KMS-11 (cell line): ENCODE results near the gene PRDX5.

ENCODE experiments used
- H2AFZ ChIP-seq: fragments of 200-600 bp; sonication (generic); 2 replicates; pipeline ENCODE4 v1.6.1; 2016; ENCODE audit warnings: antibody characterized with exemption, mixed run types, low read depth
- H3K27ac ChIP-seq: fragments of 200-600 bp; sonication (generic); 2 replicates; pipeline ENCODE4 v1.6.1; 2016; ENCODE audit warnings: mild to moderate bottlenecking, mixed run types
- H3K27me3 ChIP-seq: fragments of 200-600 bp; sonication (generic); 2 replicates; pipeline ENCODE4 v1.6.1; 2017; ENCODE audit warnings: mild to moderate bottlenecking, low read depth, mixed run types, moderate library complexity; ENCODE audit not compliant: insufficient read depth
- H3K36me3 ChIP-seq: fragments of 200-600 bp; sonication (generic); 2 replicates; pipeline ENCODE4 v1.6.1; 2017; ENCODE audit warnings: mild to moderate bottlenecking, mixed run types; ENCODE audit not compliant: insufficient read depth
- H3K4me1 ChIP-seq: fragments of 200-600 bp; sonication (generic); 2 replicates; pipeline ENCODE4 v1.6.1; 2016; ENCODE audit warnings: mild to moderate bottlenecking, low read depth, mixed run types; ENCODE audit not compliant: poor library complexity, severe bottlenecking
- H3K4me2 ChIP-seq: fragments of 200-600 bp; sonication (generic); 2 replicates; pipeline ENCODE4 v1.7.0; 2016; ENCODE audit warnings: mild to moderate bottlenecking, mixed run types
- H3K4me3 ChIP-seq: fragments of 200-600 bp; sonication (generic); IDR thresholded peaks from 2 replicates; pipeline ENCODE4 v1.6.1; 2017; ENCODE audit warnings: low read depth, low read length, mixed read lengths; ENCODE audit not compliant: insufficient read depth
- H3K79me2 ChIP-seq: fragments of 200-600 bp; sonication (generic); 2 replicates; pipeline ENCODE4 v1.6.1; 2016; ENCODE audit warnings: low read depth, mixed run types; ENCODE audit not compliant: insufficient read depth
- H3K9ac ChIP-seq: fragments of 200-600 bp; sonication (generic); 2 replicates; pipeline ENCODE4 v1.6.1; 2016; ENCODE audit warnings: mild to moderate bottlenecking, mixed run types
- H4K20me1 ChIP-seq: fragments of 200-600 bp; sonication (generic); 2 replicates; pipeline ENCODE4 v1.6.1; 2016; ENCODE audit warnings: mild to moderate bottlenecking, mixed run types; ENCODE audit not compliant: insufficient read depth
- CTCF ChIP-seq: fragments of 200-600 bp; sonication (generic); conservative IDR thresholded peaks from 2 replicates; pipeline ENCODE4 v1.6.1; 2017; ENCODE audit warnings: low read depth, mild to moderate bottlenecking, antibody characterized with exemption, low read length, moderate library complexity, mixed read lengths

Gene PRDX5

GRCh38 chr11:64341429-64341828 lies 23.5 kb downstream of the PRDX5 start:
- H3K36me3 ChIP-seq = no peaks in the 10 kb centered on the region
- no peaks in the 10 kb centered on the region for H4K20me1 ChIP-seq
- no peak overlapping the region for H3K27ac ChIP-seq
- no peak for TF ChIP-seq CTCF
- H3K9ac ChIP-seq = no peak overlapping the region
- H3K4me1 ChIP-seq = peaks cover 31% of the 10 kb centered on the region
- no peak overlapping the region for H3K4me3 ChIP-seq
- H3K79me2 ChIP-seq = no peaks in the 10 kb centered on the region
- no peak overlapping the region; the same call in 1 of the 2 replicates for H3K4me2 ChIP-seq
- H2AFZ ChIP-seq = no peak overlapping the region
- H3K27me3 ChIP-seq = no peaks in the 10 kb centered on the region

- H3K36me3 ChIP-seq = no peaks in the 10 kb centered on the region
- H3K27me3 ChIP-seq = no peaks in the 10 kb centered on the region
- H3K79me2 ChIP-seq = no peaks in the 10 kb centered on the region
- no peak overlapping the region for H3K27ac ChIP-seq
- H4K20me1 ChIP-seq = no peaks in the 10 kb centered on the region
- peaks cover 29% of the 10 kb centered on the region for H3K4me1 ChIP-seq
- H3K4me3 ChIP-seq = no peak overlapping the region
- peak; percentile 41 for TF ChIP-seq CTCF
- peak overlapping the region; percentile 39; the same call in 1 of the 2 replicates for H3K4me2 ChIP-seq
- no peak overlapping the region for H2AFZ ChIP-seq
- no peak overlapping the region for H3K9ac ChIP-seq
Observed at GRCh38 chr11:64341851-64342791, 24.2 kb downstream of the PRDX5 start.

GRCh38 chr11:64342869-64343745 lies 25.2 kb downstream of the PRDX5 start:
- no peak overlapping the region for H3K4me3 ChIP-seq
- H3K27me3 ChIP-seq = no peaks in the 10 kb centered on the region
- H3K9ac ChIP-seq = no peak overlapping the region
- H3K79me2 ChIP-seq = no peaks in the 10 kb centered on the region
- peaks cover 29% of the 10 kb centered on the region for H3K4me1 ChIP-seq
- H3K27ac ChIP-seq = no peak overlapping the region
- no peaks in the 10 kb centered on the region for H3K36me3 ChIP-seq
- no peak for TF ChIP-seq CTCF
- H4K20me1 ChIP-seq = no peaks in the 10 kb centered on the region
- H2AFZ ChIP-seq = no peak overlapping the region
- no peak overlapping the region for H3K4me2 ChIP-seq

- Histone ChIP-seq H4K20me1 (no peaks in the 10 kb centered on the region), H3K9ac (no peak overlapping the region), H3K79me2 (no peaks in the 10 kb centered on the region), H2AFZ (no peak overlapping the region), H3K4me2 (no peak overlapping the region), H3K27ac (no peak overlapping the region), H3K4me1 (peaks cover 27% of the 10 kb centered on the region), H3K36me3 (no peaks in the 10 kb centered on the region), H3K4me3 (no peak overlapping the region), H3K27me3 (no peaks in the 10 kb centered on the region)
- TF ChIP-seq CTCF = no peak
Observed at GRCh38 chr11:64343767-64344559, 26.0 kb downstream of the PRDX5 start.
